ENCODE measurements around the gene FLCN. TPM values are rescaled to one million over a fixed set of nuclear protein-coding genes. Genes with fewer than 3 reads are reported as not detected.
"Not testable (repeated sequence)": the region's sequence is repeated elsewhere in the genome, so short reads cannot be mapped to it uniquely, and the experiment has no call there.

The FLCN gene
- polyA plus RNA-seq, 3 donors from 2014 or later: 1.4 to 6.6 (median 5.9) TPM

DNA sequence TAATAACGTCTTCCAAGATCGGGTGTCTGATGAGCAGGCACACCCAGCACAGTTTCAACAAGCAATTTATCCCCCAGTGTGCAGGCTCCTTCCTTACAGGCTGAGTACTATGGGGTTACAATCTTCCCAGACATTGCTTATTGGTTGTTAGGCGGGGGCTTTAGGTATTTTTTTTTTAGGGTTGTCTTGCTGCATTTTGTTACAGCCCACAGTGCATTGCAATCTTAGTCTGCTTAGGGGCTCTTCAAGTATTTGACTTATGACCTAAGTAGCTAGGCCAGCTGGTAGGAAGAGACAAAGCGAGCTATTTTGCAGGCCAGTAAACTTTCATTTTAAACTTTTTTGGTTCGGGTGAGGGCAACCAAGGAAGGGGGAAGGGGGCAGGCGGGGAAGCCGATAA, 36.7 kb downstream of the FLCN start:
- Mint-ChIP-seq H3K36me3 (peaks cover 0 to 5% (median 3%) of the 10 kb centered on the region in 3 donors), H3K27me3 (ENCODE audit: low read depth in 3 of 3) (peaks cover 0 to 8% (median 0%) of the 10 kb centered on the region in 3 donors), H3K9me3 (no peaks in the 10 kb centered on the region), H3K27ac (no peak overlapping the region), H3K4me3 (no peak overlapping the region), H3K4me1 (peaks cover 29 to 33% of the 10 kb centered on the region in 2 donors)
- DNase-seq: no peak

DNA sequence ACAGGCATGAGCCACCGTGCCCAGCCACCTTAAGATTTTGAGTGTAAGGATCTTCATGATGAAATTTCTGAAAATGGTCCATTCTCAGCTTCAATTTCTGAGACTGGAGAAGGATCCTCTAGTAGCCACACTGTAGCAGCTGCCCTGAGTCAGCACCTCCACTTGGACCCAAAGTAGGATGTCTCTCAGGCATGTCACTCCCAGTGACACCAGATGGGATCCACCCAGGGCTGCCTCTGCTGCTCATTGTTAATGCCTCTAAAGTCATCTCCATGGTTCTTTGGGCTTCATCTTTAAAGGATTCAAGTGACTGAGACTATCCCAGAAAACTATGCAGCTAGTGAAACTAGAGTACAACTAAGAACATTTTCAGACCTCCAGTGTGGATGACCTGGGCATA, 38.7 kb downstream of the FLCN start:
- H3K27me3 Mint-ChIP-seq (ENCODE audit: low read depth in 3 of 3): peaks cover 0 to 3% (median 2%) of the 10 kb centered on the region in 3 donors
- H3K27ac Mint-ChIP-seq: no peak overlapping the region
- no peaks in the 10 kb centered on the region for H3K9me3 Mint-ChIP-seq
- peaks cover 0 to 5% (median 3%) of the 10 kb centered on the region in 3 donors for H3K36me3 Mint-ChIP-seq
- no peak for DNase-seq
- peaks cover 8 to 13% of the 10 kb centered on the region in 2 donors for H3K4me1 Mint-ChIP-seq
- no peak overlapping the region for H3K4me3 Mint-ChIP-seq

DNA sequence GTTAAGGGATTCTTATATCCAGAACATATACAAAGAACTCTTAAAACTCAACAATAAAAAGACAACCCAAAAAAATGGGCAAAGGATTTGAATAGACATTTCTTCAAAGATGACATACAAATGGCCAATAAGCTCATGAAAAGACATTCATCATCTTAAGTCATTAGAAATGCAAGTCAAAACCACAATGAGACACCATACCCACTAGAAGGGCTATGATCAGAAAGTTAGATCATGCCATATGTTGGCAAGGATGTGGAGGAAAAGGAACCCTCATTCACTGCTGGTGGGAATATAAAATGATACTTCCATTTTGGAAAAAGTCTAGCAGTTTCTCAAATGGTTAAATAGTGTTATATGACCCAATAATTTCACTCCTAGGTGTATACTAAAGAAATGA, 40.2 kb downstream of the FLCN start:
- Mint-ChIP-seq H3K27me3 (ENCODE audit: low read depth in 3 of 3) (peaks cover 0 to 3% (median 2%) of the 10 kb centered on the region in 3 donors), H3K4me3 (no peak overlapping the region), H3K36me3 (peaks cover 0 to 5% (median 0%) of the 10 kb centered on the region in 3 donors), H3K4me1 (no peaks in the 10 kb centered on the region), H3K9me3 (no peaks in the 10 kb centered on the region), H3K27ac (no peak overlapping the region)
- no peak for DNase-seq

DNA sequence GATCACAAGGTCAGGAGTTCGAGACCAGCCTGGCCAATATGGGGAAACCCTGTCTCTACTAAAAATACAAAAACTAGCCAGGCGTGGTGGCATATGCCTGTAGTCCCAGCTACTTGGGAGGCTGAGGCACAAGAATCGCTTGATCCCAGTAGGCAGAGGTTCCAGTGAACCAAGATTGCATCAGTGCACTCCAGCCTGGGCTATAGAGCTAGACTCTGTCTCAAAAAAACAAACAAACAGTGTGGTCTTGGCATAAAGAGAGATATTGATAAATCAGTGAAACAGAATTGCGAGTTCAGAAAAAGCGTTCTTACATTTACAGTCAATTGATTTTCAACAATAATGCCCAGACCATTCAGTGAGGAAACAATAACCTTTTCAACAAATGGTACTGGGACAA, 41.5 kb downstream of the FLCN start:
- H3K27me3 Mint-ChIP-seq (ENCODE audit: low read depth in 3 of 3); H3K9me3 Mint-ChIP-seq; H3K27ac Mint-ChIP-seq; H3K36me3 Mint-ChIP-seq; H3K4me3 Mint-ChIP-seq; H3K4me1 Mint-ChIP-seq; DNase-seq: not testable (repeated sequence)

DNA sequence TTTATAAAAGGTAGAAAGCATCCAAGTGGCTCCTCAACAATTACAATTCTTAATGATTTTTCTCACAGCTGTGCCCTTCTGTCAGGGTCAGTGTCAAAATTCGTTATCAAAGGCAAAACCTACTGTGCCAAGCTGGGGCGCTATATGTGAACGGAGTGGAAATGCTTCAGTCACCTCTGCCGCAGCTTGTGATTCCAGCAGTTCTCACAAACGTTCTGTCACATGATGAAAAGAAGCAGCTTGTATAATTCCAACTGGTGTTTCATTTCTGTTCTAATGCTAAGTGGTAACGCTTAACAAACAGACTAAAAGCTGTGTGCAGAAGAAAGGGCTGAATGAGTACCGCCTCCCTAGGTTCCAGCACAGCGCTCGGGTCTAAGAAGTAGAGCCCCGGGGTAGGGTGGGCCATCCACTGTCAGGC, 45.0 kb downstream of the FLCN start:
- DNase-seq: no peak

DNA sequence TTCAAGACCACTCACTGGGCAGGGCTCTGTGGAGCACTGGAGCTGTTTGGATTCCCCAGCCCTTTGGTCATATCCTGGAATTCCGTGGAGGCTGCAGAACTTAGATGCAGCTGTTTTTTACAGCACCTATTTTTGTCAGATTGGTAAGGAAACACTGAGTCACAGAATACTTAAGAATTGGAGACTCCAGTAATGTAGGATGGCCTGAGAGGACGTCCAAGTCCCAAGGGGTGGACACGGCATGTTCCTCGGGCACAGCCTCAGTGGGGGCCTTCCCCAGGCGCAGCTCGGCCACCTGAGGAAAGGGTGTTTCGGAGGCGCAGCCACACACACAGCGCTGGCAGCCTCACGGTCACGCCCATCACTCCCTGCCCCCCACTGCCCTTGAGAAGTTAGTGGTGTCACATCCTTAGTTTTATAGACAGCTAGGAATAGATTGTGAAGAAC, 45.6 kb downstream of the FLCN start:
- Mint-ChIP-seq H3K27me3 (ENCODE audit: low read depth in 3 of 3) (peaks cover 0 to 3% (median 0%) of the 10 kb centered on the region in 3 donors), H3K27ac (peak overlapping the region in 1 of 6 donors; percentile 45), H3K9me3 (no peaks in the 10 kb centered on the region), H3K4me3 (no peak overlapping the region), H3K4me1 (peaks cover 0 to 1% of the 10 kb centered on the region in 2 donors), H3K36me3 (peaks cover 0 to 6% (median 0%) of the 10 kb centered on the region in 3 donors)
- no peak for DNase-seq

More for the DNA sequence above, 45.0 kb downstream of the FLCN start:
- Mint-ChIP-seq H3K27me3 (ENCODE audit: low read depth in 3 of 3) (peaks cover 0 to 3% (median 0%) of the 10 kb centered on the region in 3 donors), H3K4me3 (no peak overlapping the region), H3K36me3 (peaks cover 0 to 6% (median 0%) of the 10 kb centered on the region in 3 donors), H3K27ac (no peak overlapping the region), H3K9me3 (no peaks in the 10 kb centered on the region), H3K4me1 (no peaks in the 10 kb centered on the region)

DNA sequence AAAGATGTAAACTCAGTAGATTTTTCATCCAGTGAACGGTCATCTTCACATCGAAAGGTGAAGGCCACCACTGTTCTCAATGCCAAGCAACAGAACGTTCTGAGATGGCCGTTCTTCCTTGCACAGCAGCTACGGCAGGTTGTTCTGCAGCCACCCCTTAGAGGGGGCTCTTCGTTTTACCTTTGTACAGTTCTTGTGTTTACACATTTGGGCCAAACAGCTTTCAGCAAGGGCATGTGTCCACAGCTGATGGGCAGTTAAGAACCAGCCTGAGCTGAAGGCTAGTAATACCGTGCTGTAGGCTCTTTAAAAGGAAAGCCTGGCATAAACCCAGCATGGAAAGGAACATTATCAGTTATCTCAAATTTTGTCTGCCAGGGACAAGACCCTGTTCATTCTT, 46.8 kb downstream of the FLCN start:
- Mint-ChIP-seq H3K4me3 (no peak overlapping the region), H3K4me1 (peaks cover 10 to 13% of the 10 kb centered on the region in 2 donors), H3K9me3 (no peaks in the 10 kb centered on the region), H3K27ac (no peak overlapping the region), H3K27me3 (ENCODE audit: low read depth in 3 of 3) (peaks cover 0 to 4% (median 3%) of the 10 kb centered on the region in 3 donors), H3K36me3 (peaks cover 0 to 6% (median 4%) of the 10 kb centered on the region in 3 donors)
- DNase-seq: no peak

DNA sequence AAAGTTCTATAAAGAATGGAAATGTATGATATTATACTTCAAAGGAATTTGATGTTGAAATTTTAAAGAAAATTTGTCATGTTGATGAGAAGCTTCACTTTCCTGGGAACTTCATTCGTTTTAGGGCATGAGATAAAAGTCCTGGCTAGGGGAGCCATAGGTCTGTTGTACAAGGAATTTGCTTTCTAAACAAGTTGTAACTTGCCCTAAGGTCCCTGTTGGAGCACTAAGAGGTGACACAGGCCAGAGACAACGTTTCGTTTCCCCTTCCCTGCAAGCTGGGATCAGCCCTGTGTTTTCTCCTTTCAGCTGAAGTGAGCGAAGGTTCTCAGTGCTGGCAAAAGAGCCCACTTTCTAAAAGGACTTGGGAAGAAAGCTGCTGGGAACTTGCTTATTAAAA, 47.4 kb downstream of the FLCN start:
- peaks cover 16 to 19% of the 10 kb centered on the region in 2 donors for H3K4me1 Mint-ChIP-seq
- no peak overlapping the region for H3K4me3 Mint-ChIP-seq
- peaks cover 0 to 6% (median 4%) of the 10 kb centered on the region in 3 donors for H3K36me3 Mint-ChIP-seq
- DNase-seq: no peak
- no peak overlapping the region for H3K27ac Mint-ChIP-seq
- no peaks in the 10 kb centered on the region for H3K9me3 Mint-ChIP-seq
- peaks cover 2 to 4% (median 3%) of the 10 kb centered on the region in 3 donors for H3K27me3 Mint-ChIP-seq (ENCODE audit: low read depth in 3 of 3)

DNA sequence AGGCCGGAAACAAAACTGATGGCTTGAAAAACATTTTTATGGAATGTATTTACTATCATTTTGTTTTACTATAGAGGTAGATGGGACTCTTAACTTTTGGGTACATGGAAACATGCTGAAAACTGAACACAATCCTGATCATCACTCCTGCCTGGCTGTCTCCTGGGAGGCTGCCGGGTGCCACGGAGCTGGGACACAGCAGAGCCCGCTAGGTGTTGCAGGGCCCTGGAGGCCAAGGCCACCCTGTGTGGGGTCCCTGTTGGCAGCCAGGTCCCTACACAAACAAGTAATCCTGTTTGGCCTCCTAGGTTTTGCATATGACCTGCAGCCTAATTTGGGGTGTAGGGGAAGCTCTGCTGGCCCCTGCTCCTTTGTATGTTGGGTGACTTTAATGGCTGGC, 48.4 kb downstream of the FLCN start:
- H3K27me3 Mint-ChIP-seq (ENCODE audit: low read depth in 3 of 3): peaks cover 0 to 4% (median 2%) of the 10 kb centered on the region in 3 donors
- no peak overlapping the region for H3K4me3 Mint-ChIP-seq
- no peaks in the 10 kb centered on the region for H3K9me3 Mint-ChIP-seq
- peaks cover 25 to 29% of the 10 kb centered on the region in 2 donors for H3K4me1 Mint-ChIP-seq
- H3K36me3 Mint-ChIP-seq: peaks cover 0 to 6% (median 4%) of the 10 kb centered on the region in 3 donors
- DNase-seq: no peak
- peak overlapping the region in 2 of 6 donors; percentile 2 to 12 for H3K27ac Mint-ChIP-seq

DNA sequence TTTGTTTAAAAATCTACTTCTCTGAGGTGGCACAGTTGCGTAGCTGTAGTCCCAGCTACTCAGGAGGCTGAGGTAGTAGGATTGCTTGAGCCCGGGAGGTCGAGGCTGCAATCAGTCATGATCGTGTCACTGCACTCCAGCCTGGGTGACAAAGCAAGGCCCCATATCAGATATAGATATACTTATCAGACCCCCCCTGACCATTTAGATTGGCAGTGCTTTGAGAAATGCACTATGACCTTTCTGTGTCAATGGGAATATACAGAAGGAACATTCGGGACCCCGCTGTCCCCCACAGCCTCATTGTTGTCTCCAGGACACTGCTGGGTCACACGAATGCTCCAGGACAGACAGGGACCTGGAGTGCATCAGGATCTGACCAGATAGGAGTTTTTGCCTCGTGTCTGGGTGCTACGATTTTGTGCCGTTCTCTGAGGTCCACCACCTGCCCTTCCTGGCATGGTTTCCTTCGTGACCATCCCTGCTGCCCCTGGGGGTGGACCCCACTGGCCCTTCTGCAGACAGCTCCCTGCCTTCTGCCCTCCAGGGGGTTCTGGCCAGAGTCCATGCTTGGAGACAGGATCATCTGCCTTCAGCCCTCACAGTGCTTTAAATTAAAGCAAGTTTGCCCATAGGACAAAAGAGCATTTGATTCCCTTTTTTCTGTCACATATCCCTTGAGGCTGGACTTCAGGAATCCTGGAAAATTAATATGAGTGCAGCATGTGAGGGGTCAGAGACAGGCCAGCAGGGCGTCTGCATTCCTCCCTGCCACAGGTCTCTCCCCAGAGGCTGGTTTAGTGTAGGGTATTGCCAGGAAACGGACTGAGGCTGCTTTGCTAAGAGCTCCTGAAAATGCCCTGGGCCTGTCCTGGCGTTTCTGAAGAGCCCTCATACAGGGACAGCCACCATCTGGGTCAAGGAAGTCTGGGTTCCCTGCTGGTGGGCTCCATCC, 50.1 kb downstream of the FLCN start:
- peaks cover 0 to 10% (median 4%) of the 10 kb centered on the region in 3 donors for H3K36me3 Mint-ChIP-seq
- no peaks in the 10 kb centered on the region for H3K9me3 Mint-ChIP-seq
- H3K4me3 Mint-ChIP-seq: peak overlapping the region in 1 of 5 donors; percentile 71
- peaks cover 0 to 4% (median 2%) of the 10 kb centered on the region in 3 donors for H3K27me3 Mint-ChIP-seq (ENCODE audit: low read depth in 3 of 3)
- DNase-seq: no peak
- H3K27ac Mint-ChIP-seq: peak overlapping the region; percentile 14 to 91 (median 41)
- peaks cover 25 to 30% of the 10 kb centered on the region in 2 donors for H3K4me1 Mint-ChIP-seq

DNA sequence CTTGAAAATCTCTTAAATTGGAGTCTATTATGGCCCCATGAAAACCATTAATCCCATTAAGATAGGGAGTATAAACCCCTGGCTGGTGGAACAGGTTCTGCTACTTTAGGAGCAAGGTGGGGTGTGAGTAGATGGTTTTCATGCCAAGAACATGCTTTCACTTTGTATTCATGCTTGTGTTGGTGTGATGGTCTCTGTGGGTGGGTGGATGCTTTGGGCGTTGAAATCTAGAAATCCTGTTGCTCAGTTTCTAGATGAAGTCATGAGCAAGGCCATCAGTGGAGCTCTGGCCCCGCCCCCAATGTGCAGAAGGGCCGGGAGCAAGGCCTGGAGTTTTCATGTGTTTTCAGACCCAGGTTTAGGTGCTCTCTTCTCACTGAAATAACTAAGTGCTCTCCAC, 50.9 kb downstream of the FLCN start:
- peaks cover 0 to 4% (median 2%) of the 10 kb centered on the region in 3 donors for H3K27me3 Mint-ChIP-seq (ENCODE audit: low read depth in 3 of 3)
- peaks cover 25 to 30% of the 10 kb centered on the region in 2 donors for H3K4me1 Mint-ChIP-seq
- peak overlapping the region in 4 of 6 donors; percentile 42 to 91 (median 82) for H3K27ac Mint-ChIP-seq
- H3K36me3 Mint-ChIP-seq: peaks cover 0 to 12% (median 4%) of the 10 kb centered on the region in 3 donors
- no peaks in the 10 kb centered on the region for H3K9me3 Mint-ChIP-seq
- no peak for DNase-seq
- peak overlapping the region in 1 of 5 donors; percentile 71 for H3K4me3 Mint-ChIP-seq

DNA sequence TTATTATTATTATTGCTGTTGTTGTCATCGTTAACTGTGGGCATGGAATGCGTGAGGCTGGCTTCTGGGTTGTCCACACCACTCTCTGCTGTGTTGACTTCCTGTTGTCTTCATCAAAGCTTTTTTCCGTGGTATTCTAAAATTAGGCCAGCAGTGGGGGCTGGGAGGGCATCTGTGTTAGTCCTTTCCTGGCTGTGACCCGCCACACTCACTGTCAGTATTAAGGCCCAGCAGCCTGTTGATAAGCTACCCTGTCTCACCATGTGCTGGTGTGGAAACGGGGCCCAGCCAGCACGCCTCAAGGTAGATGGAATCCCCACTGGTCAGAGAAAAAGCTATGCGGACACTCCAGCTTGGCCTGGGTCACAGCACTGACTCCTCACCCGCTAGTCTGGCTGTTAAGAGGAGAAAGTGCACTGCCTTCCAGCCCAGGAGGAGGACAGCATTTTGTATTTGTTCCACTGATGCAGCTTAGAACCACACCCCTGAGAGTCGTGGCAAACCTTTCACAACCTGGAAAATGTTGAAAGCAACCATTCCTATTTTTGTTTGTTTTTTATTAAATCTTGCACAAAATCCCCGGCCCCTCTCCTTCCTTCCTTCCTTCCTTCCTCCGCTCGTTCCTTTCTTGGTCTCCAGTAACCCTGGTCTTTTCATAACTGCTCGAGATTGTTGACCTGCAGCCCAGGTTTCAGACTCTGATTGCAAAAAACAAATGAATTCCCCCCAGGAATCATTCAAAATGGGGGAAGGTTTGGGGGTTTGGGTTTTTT, 51.8 kb downstream of the FLCN start:
- peaks cover 25 to 30% of the 10 kb centered on the region in 2 donors for H3K4me1 Mint-ChIP-seq
- H3K9me3 Mint-ChIP-seq; H3K27me3 Mint-ChIP-seq (ENCODE audit: low read depth in 3 of 3): not testable (repeated sequence)
- H3K27ac Mint-ChIP-seq: peak overlapping the region; percentile 32 to 91 (median 80)
- peak in 1 of 3 donors; percentile 64 for DNase-seq
- H3K36me3 Mint-ChIP-seq: peaks cover 7 to 19% (median 10%) of the 10 kb centered on the region in 3 donors
- peak overlapping the region in 4 of 5 donors; percentile 30 to 71 (median 48) for H3K4me3 Mint-ChIP-seq

DNA sequence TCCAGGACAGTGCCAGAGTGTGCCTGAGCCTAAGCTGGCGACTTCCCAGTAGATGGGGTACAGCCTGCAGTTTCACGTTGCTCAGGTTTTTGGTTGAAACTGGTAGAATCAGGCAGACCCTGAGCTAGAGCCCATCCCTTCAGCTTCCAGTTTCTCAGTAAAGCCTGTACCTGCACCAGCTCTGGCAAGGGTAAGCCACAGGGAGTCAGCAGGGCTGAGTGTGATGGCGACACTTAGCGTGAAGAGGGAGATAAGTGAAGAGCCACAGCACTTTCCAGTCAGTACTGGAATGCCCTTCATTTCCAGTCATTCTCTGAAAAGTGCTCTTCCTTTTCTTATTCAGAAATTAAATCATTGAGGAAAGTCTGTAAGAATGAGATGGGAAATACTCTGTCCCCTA, 53.2 kb downstream of the FLCN start:
- DNase-seq: no peak
- Mint-ChIP-seq H3K4me3 (peak overlapping the region in 1 of 5 donors; percentile 38), H3K27me3 (ENCODE audit: low read depth in 3 of 3) (peaks cover 0 to 7% (median 2%) of the 10 kb centered on the region in 3 donors), H3K27ac (peak overlapping the region in 4 of 6 donors; percentile 59 to 91 (median 80)), H3K36me3 (peaks cover 12 to 24% (median 18%) of the 10 kb centered on the region in 3 donors), H3K4me1 (peaks cover 25 to 30% of the 10 kb centered on the region in 2 donors), H3K9me3 (no peaks in the 10 kb centered on the region)

Data from immature natural killer cell (primary cell).